ENCODE data around the gene RIPPLY3.

- no peak for TF ChIP-seq CTCF (IDR thresholded peaks at IDR 0.05 in 4 of 5, conservative IDR thresholded peaks at IDR 0.05 in 1 of 5)
- TF ChIP-seq POLR2A (IDR thresholded peaks at IDR 0.05) = no peak
These were observed 39.4 kb upstream of the RIPPLY3 start for GRCh38 chr21:36966821-36967768.
